Type B pancreatic cell (in vitro differentiated cells): ENCODE results near the gene POU6F2. TPM values are rescaled to one million over a fixed set of nuclear protein-coding genes. Genes with fewer than 3 reads are reported as not detected.

Experiments used
- DNase-seq: peaks from one replicate; pipeline ENCODE4 v3.0.0; 2021; ENCODE audit warnings: mixed read lengths; ENCODE audit not compliant: unreplicated experiment; ENCODE audit errors: extremely low spot score
- H3K27ac Mint-ChIP-seq: 2 replicates; pipeline ENCODE4 v1.8.0; 2021; ENCODE audit warnings: mild to moderate bottlenecking, mixed read lengths
- H3K27me3 Mint-ChIP-seq: 2 replicates; pipeline ENCODE4 v1.8.0; 2021; ENCODE audit warnings: mixed read lengths
- H3K36me3 Mint-ChIP-seq: 2 replicates; pipeline ENCODE4 v1.8.0; 2021; ENCODE audit warnings: mixed read lengths
- H3K4me1 Mint-ChIP-seq: one replicate; pipeline ENCODE4 v1.8.0; 2021; ENCODE audit warnings: mixed read lengths; ENCODE audit not compliant: unreplicated experiment
- H3K4me3 Mint-ChIP-seq: 2 replicates; pipeline ENCODE4 v1.8.0; 2021; ENCODE audit warnings: mild to moderate bottlenecking, mixed read lengths
- H3K9me3 Mint-ChIP-seq: 2 replicates; pipeline ENCODE4 v1.8.0; 2021; ENCODE audit warnings: mixed read lengths
- total RNA-seq: library from RNA; stranded (reverse); gene quantifications from 2 replicates; pipeline ENCODE4 v1.2.1, GENCODE V29; 2021; ENCODE audit warnings: low replicate concordance
- TF ChIP-seq, protein P1 (sequence below): fragments of 200-600 bp; sonication (generic); conservative IDR thresholded peaks from 2 replicates; pipeline ENCODE4 v1.5.0; 2021; ENCODE audit warnings: antibody characterized with exemption, mild to moderate bottlenecking

POU6F2 gene
- total RNA-seq, 1 donor from 2014 or later, result 1.4 TPM

GRCh38 chr7:39091145-39091544 is 113.4 kb downstream of the POU6F2 start:
- TF ChIP-seq, protein P1, sequence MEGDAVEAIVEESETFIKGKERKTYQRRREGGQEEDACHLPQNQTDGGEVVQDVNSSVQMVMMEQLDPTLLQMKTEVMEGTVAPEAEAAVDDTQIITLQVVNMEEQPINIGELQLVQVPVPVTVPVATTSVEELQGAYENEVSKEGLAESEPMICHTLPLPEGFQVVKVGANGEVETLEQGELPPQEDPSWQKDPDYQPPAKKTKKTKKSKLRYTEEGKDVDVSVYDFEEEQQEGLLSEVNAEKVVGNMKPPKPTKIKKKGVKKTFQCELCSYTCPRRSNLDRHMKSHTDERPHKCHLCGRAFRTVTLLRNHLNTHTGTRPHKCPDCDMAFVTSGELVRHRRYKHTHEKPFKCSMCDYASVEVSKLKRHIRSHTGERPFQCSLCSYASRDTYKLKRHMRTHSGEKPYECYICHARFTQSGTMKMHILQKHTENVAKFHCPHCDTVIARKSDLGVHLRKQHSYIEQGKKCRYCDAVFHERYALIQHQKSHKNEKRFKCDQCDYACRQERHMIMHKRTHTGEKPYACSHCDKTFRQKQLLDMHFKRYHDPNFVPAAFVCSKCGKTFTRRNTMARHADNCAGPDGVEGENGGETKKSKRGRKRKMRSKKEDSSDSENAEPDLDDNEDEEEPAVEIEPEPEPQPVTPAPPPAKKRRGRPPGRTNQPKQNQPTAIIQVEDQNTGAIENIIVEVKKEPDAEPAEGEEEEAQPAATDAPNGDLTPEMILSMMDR, result no peak
- no peaks in the 10 kb centered on the region for H3K9me3 Mint-ChIP-seq
- peaks cover 11% of the 10 kb centered on the region for H3K4me1 Mint-ChIP-seq
- H3K4me3 Mint-ChIP-seq, result no peak overlapping the region
- H3K36me3 Mint-ChIP-seq, result no peaks in the 10 kb centered on the region
- no peak overlapping the region for H3K27ac Mint-ChIP-seq
- DNase-seq, result no peak
- H3K27me3 Mint-ChIP-seq, result peaks cover 3% of the 10 kb centered on the region

- H3K27ac Mint-ChIP-seq, result no peak overlapping the region
- TF ChIP-seq, protein P1, result no peak
Measured at GRCh38 chr7:39091774-39092173, 114.1 kb downstream of the POU6F2 start.

GRCh38 chr7:39094731-39095130 is 117.0 kb downstream of the POU6F2 start:
- Mint-ChIP-seq H3K4me3 (no peak overlapping the region), H3K9me3 (no peaks in the 10 kb centered on the region), H3K27me3 (no peaks in the 10 kb centered on the region), H3K36me3 (no peaks in the 10 kb centered on the region), H3K27ac (no peak overlapping the region), H3K4me1 (no peaks in the 10 kb centered on the region)
- no peak for DNase-seq
- TF ChIP-seq, protein P1, result no peak

More at GRCh38 chr7:39091774-39092173, 114.1 kb downstream of the POU6F2 start:
- Mint-ChIP-seq H3K36me3 (no peaks in the 10 kb centered on the region), H3K27me3 (no peaks in the 10 kb centered on the region), H3K9me3 (no peaks in the 10 kb centered on the region), H3K4me3 (no peak overlapping the region), H3K4me1 (peaks cover 10% of the 10 kb centered on the region)
- DNase-seq, result no peak

DNA sequence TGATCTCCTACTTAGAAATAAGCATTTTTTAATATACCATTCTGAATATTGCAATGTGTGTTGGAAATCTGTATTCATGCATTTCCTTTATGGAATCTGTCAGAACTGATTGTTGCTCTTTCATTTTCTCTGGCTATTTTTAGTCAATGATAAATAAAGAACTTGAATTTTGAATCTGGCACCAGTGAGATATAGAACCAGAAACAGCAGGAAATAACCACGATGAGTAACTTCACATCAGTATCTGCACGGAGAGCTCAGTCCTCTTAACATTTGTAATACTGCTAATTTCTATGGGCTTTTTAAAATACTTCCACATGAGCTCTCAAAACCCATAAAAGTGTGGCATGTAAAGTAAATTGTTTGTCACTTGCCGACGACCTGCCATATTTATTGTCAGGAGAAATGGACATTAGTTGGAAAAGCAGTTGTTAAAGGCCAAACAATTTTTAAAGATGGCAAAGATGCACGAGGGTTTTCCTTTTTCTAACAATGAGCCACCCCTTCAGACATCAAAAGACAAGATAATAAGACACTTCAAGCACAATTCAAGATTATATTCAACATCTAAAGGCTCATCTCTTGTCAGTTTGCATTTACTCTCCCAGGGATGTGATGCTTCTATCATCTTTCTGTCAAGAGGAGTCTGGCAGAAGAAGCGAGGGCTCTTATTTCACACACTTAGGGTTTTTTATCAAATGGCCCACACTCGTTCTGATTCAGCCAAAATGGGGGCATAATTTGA is 118.3 kb downstream of the POU6F2 start:
- H3K4me3 Mint-ChIP-seq, result no peak overlapping the region
- no peaks in the 10 kb centered on the region for H3K4me1 Mint-ChIP-seq
- no peak overlapping the region for H3K27ac Mint-ChIP-seq
- no peaks in the 10 kb centered on the region for H3K27me3 Mint-ChIP-seq
- TF ChIP-seq, protein P1, result no peak
- H3K36me3 Mint-ChIP-seq, result no peaks in the 10 kb centered on the region
- DNase-seq, result no peak
- H3K9me3 Mint-ChIP-seq, result no peaks in the 10 kb centered on the region

GRCh38 chr7:39098506-39098905 is 120.8 kb downstream of the POU6F2 start:
- H3K27me3 Mint-ChIP-seq, result no peaks in the 10 kb centered on the region
- no peak overlapping the region for H3K4me3 Mint-ChIP-seq
- no peaks in the 10 kb centered on the region for H3K36me3 Mint-ChIP-seq
- H3K9me3 Mint-ChIP-seq, result no peaks in the 10 kb centered on the region
- no peak for DNase-seq
- H3K4me1 Mint-ChIP-seq, result no peaks in the 10 kb centered on the region
- H3K27ac Mint-ChIP-seq, result no peak overlapping the region
- TF ChIP-seq, protein P1, result no peak
